Measurements from ENCODE around the gene TNRC18.
"Not testable (repeated sequence)": the region's sequence is repeated elsewhere in the genome, so short reads cannot be mapped to it uniquely, and the experiment has no call there.

TNRC18 gene

DNA sequence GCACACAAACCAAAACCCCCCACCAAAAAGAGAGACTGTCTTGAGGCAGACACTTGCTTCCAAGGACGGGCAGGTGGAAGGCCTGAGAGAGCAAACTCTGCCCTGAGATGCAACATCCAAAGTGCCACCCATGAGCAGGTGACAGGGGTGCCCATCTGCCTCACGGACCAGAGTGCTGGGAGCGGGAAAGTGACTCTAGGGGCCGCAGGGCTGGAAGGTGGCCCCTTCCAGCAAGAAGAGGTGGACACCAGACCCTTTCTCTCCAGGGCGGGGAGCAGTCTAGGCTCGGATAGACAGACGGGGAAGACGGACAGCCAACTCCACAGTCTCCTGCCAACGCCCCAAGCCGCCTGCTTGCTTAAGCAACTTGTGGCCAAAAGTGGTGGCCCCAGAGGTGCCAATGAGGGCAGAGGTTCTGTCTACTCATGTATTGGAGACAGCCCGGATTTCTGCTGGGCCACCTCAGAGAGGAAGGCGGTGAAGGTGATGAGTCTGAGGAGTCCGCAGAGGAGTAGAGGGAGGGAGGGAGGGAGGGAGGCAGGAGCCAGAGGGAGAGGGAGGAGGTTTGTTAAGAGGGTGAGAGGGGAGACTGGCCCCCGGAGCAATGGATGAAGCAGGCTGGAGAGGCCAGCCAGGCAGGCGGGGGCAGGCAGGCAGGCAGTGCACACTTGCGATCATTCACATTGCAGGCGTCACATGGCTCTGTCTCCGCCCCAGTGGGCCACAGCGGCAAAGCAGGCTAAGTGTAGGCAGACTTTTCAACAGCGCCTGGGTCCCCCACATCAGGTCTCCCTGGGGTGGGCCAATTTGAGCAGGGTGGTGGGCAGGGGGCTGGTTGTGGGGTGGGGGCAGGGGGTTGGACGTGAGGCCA, 75.3 kb downstream of the TNRC18 start:
- peak; percentile 61 for DNase-seq

DNA sequence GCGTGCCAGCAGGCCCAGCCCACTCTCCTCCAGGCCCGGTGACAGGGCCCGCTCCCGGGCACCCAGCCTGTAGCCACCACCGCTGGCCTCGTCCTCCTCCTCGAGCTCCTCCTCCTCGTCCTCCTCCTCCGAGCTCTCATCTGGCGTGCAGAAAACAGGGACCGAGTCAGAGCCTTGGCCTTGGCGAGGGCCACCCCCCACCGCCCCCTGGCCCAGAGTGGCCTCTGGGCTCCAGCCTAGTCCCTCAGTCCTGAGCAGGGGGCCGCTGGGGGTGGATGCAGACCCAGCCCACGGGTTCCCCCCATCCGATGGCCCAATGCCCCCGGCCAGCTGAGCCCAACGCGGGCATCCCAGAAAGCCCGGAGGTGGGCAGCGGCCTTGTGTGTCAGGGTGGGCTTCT, 78.0 kb downstream of the TNRC18 start:
- no peak for DNase-seq

DNA sequence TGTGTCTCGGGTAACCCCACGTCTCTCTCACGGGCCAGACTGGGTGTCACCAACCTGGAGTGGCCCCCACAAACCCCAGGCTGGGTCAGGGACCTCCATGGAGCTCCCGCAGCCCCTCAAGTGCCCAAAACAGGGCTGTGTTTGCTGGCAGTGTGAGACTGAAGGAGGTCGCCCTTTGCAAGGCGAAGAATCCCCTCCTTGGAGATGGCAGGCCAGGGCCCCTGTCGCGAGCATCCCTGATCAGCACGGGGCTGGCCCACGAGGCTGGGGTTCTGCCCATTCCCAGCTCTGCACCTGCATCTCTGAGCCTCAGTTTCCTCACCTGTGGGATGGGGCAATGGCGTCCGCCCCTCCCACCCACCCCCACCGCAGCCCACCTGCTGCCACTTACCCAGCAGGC, 78.5 kb downstream of the TNRC18 start:
- DNase-seq, result no peak

DNA sequence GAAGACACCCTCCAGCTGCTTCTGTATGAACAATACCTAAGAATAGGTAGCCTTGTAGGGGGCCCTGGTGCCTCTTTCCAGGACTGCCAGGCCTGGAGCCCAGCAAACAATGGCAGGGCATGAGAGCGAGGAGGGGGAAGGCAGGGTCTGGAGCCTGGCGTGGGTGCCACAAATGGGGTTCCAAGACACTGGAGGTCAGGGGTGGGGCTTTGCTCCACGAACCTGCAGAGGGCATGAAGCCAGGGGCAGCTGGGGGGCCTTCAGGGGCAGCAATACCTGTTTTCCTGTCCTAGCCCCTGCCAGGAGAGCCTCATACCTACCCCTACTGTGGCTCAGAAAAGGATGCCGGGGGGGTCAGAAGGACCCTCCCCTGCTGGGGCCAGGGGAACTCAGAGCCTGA, 79.3 kb downstream of the TNRC18 start:
- no peak for DNase-seq

DNA sequence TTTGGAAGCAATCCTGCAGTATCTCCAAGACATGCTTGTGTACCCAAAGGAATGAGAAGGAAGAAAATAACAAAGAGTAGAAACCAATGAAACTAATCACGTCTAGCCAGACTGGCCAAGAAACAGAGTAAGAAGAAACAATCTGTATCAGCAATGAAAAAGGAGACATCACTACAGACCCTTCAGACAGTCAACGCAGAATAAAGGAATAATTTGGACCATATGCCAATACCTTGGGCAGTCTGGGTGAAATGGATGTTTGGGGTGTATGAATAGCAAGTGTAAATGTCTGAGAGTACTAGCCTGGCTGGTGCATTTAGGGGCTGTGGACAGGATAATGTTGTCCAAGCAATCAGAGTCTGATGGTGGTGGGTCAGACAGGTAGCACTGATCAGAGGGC, 79.8 kb downstream of the TNRC18 start:
- DNase-seq, result no peak

DNA sequence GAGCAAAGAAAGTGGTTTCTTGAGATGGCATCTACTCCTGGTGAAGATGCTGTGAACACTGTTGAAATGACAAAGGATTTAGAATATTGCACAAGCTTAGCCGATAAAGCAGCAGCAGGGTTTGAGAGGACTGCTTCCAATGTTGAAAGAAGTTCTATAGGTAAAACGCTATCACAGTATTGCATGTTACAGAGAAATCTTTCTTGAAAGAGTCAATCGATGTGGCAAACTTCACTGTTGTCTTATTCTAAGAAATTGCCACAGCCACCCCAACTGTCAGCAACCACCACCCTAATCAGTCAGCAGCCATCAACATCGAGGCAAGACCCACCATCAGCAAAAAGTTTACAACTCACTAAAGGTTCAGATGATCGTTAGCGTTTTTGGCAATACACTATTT, 81.0 kb downstream of the TNRC18 start:
- DNase-seq, result no peak

DNA sequence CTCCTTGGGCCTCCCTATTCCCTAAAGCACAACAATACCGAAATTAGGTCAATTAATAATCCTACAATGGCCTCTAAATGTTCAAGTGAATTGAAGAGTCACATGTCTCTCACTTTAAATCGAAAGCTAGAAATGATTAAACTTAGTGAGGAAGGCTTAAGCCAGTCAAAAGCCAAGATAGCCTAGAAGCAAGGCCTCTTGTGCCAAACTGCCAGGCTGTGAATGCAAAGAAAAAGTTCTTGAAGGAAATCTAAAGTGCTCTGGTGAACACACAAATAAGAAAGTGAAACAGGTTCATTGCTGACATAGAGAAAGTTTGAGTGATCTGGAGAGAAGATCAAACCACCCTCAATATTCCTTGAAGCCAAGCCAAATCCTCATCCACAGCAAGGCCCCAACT, 83.7 kb downstream of the TNRC18 start:
- DNase-seq, result no peak

DNA sequence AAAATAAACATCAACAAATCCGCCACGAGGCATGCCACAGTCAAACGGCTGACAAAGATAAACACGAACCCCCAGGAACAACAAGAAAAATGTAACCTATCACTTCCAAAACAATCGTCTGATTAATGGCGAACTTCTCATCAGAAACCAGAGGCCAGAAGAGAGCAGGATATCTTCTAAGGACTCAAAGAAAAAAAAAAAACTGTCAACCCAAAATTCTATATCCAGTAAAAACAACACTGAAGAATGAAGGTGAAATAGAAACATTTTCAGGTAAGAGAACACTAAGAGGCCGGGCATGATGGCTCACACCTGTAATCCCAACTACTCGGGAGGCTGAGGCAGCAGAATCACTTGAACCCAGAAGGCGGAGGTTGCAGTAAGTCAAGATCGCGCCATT, 86.6 kb downstream of the TNRC18 start:
- no peak for DNase-seq

DNA sequence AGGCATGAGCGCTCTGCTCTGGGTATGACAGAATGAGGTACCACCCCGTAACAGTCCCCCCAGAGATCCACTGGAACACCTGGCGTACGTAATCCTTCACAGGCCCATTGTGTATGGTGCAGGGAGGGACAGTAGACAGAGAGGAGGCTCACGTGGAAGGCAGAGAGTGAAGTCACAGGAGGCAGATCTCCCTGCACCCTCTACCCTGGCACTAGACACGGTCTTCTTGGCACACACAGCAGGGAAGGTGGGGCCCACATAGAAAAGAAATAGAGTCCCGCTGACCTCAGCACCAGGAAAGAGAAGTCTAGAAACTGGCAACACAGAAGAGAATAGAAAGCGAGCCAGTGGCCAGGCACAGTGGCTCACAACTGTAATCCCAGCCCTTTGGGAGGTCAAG, 89.0 kb downstream of the TNRC18 start:
- no peak for DNase-seq

DNA sequence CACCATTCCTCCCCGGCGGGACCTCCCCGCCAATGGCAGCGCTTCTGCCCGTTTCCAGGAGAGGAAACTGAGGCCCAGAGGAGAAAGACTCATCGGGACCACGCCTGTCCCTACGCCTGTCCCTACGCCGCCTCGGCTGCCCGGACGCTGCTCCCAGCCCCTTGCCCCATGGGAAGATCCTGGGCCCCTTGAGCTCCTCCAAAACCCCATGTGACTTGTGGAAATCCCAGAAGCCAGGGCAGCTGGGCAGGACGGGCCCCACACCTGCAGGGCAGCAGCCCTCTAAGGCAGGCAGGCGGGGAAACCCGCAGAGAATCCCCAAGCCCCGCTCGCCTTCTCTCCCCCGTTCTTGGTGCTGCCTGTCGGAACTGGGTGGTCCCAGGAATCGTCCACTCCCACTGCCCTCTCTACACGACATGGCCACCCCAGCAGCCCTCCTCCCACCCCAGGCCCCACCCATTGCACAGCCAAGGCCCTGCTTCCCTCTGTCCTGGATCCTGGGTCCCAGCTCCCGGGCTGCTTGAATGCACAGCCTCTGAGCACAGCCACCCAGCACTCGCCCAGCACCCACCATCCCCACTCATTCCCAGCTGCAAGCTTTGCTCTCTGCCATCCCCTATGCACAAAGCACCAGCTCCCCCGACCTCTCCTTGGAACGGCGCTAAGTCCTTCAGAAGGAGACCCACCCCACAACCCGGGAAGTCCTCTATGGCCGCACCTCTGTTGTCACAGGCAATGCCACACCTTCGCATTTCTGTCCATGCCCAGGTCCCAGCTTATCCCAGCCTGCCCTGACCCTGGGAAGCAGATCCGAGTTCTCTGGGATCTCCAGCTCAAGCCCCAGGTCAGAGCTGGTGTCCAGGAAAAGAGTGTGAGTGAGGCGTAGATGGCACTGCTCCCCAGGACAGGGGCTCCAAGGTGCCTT, 90.3 kb downstream of the TNRC18 start:
- no peak for DNase-seq

DNA sequence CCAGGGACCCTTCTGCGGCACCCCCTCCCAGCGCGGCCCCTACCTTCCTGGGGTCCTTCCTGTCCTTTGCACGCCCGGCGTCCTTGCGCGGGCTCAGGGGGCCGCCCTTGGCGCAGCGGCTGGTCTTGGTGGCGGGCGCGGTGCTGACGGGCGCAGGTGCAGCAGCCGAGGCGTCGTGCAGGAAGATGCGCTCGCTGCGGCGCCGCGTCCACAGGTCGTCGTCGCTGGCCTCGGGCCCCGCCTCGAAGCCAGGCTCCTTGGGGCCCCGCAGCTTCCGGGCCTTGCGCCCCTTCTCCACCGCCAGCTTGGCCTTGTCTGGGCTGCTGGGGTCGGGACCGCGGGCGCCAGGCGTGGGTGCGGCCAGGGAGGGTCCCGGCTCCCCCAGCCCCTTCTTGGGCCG, 91.1 kb downstream of the TNRC18 start:
- no peak for DNase-seq

DNA sequence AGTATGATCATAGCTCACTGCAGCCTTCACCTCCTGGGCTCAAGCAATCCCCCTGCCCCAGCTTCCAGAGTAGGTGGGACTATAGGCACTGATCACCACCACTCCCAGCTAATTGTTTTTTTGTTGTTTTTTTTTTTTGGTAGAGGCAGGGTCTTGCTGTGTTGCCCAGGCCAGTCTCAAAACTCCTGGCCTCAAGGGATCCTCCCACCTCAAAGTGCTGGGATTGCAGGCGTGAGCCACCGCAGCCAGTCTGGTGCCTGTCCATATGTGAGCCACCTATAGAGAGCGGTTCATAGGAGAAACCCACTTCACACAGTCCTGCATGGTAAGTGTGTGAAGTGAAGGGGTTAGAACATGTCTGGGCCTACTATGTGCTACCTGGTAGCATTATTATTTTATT, 93.3 kb downstream of the TNRC18 start:
- DNase-seq, result no peak

DNA sequence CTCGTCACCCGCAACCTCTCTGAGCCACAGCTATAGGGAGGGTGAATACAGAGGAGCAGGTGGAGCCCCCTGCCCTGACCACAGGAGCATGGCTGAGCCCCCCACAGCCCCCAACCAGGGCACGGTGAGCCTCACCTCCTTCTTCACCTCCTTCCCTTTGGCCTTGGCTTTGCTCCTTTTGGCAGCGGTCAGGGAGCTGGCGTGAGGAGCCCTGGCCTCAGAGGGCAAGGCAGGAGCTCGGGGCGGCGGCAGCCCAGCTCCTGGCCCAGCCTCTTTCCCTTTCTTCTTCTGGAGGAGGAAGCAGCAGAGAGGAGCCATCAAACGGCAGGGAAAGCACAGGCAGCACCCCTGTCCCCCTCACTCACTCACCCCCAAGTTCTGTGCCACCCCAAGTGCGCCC, 98.7 kb downstream of the TNRC18 start:
- no peak for DNase-seq

DNA sequence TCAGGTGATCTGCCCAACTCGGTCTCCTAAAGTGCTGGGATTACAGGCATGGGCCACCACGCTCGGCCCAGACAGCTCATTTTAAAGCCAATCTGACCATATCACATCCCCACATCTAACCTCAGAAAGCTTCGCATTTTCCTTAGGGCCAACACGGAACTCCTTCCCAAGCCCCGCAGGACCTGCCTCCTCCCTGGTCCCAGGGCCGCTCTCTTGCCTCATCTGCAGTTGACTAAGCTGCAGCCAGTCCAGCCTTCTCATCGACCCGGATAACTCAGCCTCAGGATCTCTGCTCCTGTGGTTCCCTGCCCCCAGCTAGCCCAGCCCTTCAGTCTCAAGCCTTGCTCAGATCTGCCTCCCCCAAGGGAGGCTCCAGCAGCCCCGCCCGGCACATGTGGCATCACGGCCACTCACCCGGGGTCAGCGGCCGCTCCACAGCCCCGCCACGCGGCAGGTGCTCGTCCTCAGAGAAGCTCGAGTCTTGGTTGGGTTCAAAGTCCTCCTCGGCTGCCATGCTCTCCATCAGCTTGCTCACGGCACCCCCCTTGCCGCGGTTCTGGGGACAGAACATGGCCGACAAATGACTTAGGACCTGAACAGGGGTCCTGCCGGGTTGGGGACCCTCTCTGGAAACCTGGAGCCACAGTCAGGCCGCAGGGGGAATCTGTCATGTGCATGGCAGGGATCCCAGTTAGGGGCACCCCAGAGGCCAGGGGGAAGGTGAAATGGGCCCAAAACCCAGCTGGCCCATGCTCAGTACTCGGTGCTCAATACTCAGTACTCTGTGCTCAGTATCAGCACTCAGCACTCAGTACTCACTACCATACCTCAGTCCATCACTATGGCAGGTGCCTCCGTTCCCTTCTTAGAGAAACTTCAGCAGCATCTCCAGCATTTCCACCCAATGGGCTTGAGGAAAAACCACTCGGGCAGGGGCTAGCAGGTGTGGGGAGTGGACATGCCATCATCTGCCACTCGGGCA, 99.5 kb downstream of the TNRC18 start:
- peak; percentile 77 for DNase-seq

DNA sequence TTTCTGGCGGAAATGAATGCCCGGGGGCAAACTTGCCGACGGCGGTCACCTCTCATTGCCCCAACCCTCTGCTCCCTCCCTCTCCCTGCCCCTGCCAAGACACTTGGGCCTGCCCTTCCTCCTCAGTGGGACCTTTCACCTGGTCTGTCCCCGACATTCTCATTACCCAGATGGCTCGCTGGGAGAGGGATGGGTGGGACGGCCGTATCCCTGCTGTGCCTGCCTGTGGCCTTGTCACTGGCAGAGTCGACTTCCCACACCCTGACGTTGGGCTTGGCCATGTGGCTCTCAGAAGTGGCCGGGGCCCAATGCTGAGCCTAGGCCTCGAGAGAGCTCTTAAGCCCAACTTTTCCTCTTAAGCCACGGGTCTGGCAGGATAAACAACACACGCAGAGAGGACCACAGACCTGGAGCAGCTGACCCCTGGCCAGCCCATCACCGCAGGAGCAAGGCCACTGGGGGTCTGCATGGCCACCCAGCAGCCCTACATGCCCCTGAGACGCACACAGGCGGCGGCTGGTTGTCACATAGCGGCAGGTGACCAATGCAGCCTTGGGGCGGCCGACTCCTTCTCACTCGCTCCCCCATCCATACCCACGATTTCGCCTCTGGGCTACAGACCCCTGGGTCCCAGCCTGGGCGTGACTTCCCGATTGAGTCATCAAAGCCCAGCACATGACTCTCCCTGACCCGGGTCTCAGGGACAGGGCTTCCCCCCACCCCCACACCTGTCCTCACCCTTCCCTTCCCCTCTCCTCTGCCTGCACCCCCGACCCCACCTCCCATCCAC, 100.8 kb downstream of the TNRC18 start:
- no peak for DNase-seq

DNA sequence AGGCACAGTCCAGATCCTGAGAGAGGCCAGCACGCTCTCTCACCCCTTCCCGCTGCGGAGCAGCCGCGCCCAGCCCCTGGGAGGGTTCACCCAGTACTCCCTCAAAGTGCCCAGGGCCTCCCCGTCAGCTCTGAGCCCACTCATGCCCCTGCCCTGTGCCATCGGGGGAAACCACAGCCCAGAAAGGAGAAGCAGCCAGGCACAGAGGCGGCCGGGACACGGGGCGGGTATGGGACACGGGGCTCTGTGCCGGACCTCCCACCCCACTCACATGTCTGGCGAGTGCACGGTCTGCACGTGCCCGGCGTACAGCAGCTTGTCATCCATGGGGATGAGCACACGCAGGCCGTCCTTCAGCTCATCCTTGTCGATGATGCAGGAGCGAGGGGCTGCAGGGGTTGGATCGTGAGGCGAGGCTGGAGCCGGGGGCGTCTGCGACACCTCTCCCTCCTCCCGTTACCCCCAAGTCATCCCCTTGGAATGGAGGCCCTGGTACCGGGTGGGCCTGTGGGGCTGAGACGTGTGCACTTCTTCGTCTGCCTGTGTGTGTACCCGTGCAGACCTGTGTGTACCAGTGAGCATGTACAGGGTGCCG, 102.7 kb downstream of the TNRC18 start:
- no peak for DNase-seq

DNA sequence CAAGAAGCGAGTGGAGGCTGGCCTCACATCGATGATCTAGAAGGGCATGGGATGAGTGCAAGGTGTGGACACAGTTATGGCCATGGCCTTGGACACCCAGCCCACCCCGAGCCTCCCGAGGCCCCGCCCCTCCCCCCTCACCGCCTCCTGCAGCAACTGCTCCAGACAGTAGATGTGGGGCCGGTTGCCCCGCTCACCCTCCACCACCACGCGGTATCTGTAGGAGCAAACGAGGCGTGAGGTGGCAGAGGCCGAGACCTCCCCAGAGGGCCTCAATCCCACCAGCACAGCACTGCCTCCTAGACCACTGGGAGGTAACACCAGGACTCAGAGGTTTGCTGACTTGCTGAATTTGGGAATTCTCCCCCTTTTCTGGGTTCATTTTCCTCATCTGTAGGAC, 103.2 kb downstream of the TNRC18 start:
- DNase-seq, result no peak

DNA sequence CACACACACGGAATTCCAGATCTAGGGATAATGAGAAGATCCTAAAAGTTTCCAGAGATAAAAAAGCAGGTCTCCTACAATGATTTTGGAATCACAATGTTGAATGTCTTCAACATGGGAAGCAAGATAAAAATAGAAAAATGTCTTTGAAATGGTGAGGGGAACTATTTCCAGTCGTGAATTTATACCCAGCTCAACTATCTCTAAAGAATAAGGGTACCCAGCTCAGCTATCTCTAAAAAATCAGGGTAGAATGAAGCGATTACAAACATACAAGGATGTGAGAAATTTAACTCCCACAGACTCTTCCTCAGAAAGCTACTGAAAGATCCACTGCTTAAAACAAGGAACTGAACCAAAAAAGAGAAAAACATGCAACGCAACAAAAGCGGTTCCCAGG, 105.0 kb downstream of the TNRC18 start:
- DNase-seq, result not testable (repeated sequence)

DNA sequence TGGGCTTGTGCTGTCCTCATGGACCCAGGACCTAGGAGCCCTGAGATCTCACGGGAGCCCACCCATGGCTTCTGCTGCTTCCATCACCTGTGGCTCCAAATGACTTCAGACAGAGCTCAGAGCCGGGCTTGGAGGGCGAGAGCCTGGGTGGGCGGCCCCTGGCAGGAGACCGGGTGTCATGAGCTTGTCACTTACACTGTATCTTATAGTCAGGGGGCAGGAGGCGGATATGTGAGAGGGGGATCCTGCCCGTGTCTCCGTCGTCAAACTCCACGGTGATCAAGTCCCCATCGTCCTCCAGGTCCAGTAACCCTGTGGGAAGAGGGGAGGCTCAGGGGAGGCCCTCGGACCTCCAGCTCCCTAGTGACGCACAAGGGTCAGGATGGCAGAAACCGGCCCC, 107.9 kb downstream of the TNRC18 start:
- no peak for DNase-seq

DNA sequence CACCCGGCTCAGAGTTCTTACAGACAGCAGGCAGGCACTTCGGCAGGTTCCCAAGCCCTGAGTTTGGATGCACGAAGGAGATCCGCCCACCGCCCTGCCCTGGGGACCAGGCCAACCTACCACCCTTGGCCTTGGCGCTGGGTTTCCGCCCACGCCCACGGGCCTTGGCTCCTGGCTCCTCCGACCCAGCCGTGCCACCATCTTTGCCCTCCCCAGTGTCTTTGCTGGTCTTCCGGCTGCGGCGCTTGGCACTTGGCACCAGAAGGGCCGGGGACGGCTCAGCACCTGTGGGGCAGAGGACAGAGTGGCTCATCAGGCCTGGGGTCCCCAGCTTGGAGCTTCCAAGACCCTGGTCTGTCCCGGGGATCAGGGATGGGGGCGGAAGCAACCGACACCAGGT, 108.8 kb downstream of the TNRC18 start:
- DNase-seq, result no peak

DNA sequence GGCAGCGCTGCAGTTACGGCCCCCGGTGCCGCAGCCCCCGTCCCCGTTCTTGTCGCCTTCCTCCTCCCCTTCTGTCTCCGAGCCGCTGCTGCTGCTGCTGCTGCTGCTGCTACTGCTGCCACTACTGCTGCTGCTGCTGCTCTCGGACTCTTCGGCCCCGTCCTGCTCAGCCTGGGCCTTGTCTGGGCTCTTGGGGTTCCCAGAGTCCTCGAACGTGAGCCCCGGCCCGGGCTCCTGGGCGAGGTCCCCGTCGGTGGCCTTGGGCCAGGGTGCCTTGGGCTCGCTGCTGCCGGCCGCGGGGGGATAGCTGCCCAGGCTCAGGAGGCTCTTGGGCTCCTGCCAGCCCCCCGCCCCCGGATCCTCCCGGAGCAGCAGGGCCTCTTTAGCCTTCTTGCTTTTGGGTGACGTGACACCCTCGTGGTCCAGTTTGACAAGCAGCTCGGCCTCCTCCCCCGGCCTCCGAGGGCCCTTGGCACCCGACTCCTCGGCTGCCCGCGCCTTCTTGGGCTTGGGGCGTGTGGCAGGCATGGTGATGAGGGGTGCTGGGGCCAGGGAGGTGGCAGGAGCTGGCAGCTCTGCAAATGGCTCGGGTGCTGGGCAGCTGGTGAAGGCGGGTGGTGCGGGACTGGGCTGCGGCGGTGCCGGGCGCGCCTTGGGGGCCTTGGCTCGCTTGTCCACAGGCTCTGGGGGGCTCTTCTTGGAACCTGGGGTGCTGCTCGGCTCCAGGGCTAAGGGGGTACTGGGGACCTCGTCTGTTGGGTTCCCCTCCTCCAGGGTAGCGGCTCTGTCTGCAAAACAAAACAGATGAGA, 110.4 kb downstream of the TNRC18 start:
- not testable (repeated sequence) for DNase-seq
